SU-DHL-6 (cell line): ENCODE data around the gene SCCPDH.

ENCODE experiments used
- H2AFZ ChIP-seq: fragments of 200-600 bp; sonication (generic); 2 replicates; pipeline ENCODE4 v1.6.1; 2014; ENCODE audit warnings: low read depth, mild to moderate bottlenecking, moderate library complexity, mixed read lengths, antibody characterized with exemption, low read length; ENCODE audit not compliant: severe bottlenecking
- H3F3A ChIP-seq: fragments of 200-600 bp; shearing (Covaris generic); 2 replicates; pipeline ENCODE4 v1.6.0; 2016; ENCODE audit warnings: antibody characterized with exemption, mild to moderate bottlenecking; ENCODE audit not compliant: insufficient read depth
- H3K27ac ChIP-seq: fragments of 200-600 bp; sonication (generic); 2 replicates; pipeline ENCODE4 v1.5.1; 2016; ENCODE audit warnings: low read depth, mild to moderate bottlenecking, low read length, moderate library complexity, mixed read lengths
- H3K27me3 ChIP-seq: fragments of 200-600 bp; sonication (generic), shearing (Covaris generic); 2 replicates; pipeline ENCODE4 v1.6.0; 2014; ENCODE audit warnings: mild to moderate bottlenecking, low read length
- H3K36me3 ChIP-seq: fragments of 200-600 bp; sonication (generic); 2 replicates; pipeline ENCODE4 v1.6.1; 2014; ENCODE audit warnings: mild to moderate bottlenecking, low read length, mixed read lengths
- H3K4me2 ChIP-seq: fragments of 300-600, 200-600 bp; shearing (Covaris generic), sonication (generic); 2 replicates; pipeline ENCODE4 v1.6.0; 2014; ENCODE audit warnings: low read length, low read depth, mild to moderate bottlenecking; ENCODE audit not compliant: poor library complexity, severe bottlenecking
- H3K4me3 ChIP-seq: fragments of 200-600 bp; sonication (generic); 2 replicates; pipeline ENCODE4 v1.5.1; 2014; ENCODE audit warnings: antibody characterized with exemption, low read length, mild to moderate bottlenecking, mixed read lengths; ENCODE audit not compliant: insufficient read depth, poor library complexity, severe bottlenecking
- H3K79me2 ChIP-seq: fragments of 200-600 bp; sonication (generic); 2 replicates; pipeline ENCODE4 v1.6.1; 2014; ENCODE audit warnings: mild to moderate bottlenecking, low read length, moderate library complexity; ENCODE audit not compliant: insufficient read depth
- H3K9ac ChIP-seq: fragments of 200-600 bp; sonication (generic); 2 replicates; pipeline ENCODE4 v1.7.0; 2014; ENCODE audit warnings: mild to moderate bottlenecking, low read length
- H3K9me2 ChIP-seq: fragments of 200-600 bp; sonication (generic); replicated peaks from 2 replicates; pipeline ENCODE4 v1.6.1; 2014; ENCODE audit warnings: low read length; ENCODE audit not compliant: insufficient read depth
- H3K9me3 ChIP-seq: fragments of 200-600 bp; sonication (generic); 2 replicates; pipeline ENCODE4 v1.6.1; 2014; ENCODE audit warnings: low read length, mixed read lengths; ENCODE audit not compliant: insufficient read depth
- H4K20me1 ChIP-seq: fragments of 200-600 bp; sonication (generic); 2 replicates; pipeline ENCODE4 v1.6.1; 2014; ENCODE audit warnings: low read depth, mild to moderate bottlenecking, antibody characterized with exemption, low read length, moderate library complexity, mixed read lengths
- CTCF ChIP-seq: fragments of 200-600 bp; sonication (generic); IDR thresholded peaks from one replicate; pipeline ENCODE4 v1.5.1; 2017; ENCODE audit warnings: antibody characterized with exemption, mild to moderate bottlenecking, low read length, moderate library complexity; ENCODE audit not compliant: insufficient read depth, poor library complexity, severe bottlenecking
- EZH2phosphoT487 ChIP-seq: fragments of 200-600 bp; sonication (generic), shearing (Covaris generic); conservative IDR thresholded peaks from 2 replicates; pipeline ENCODE4 v1.6.1; 2018; ENCODE audit warnings: mild to moderate bottlenecking, antibody characterized with exemption, low read length, moderate library complexity, mixed read lengths

Gene SCCPDH

GRCh38 chr1:246679794-246680177 is 44.4 kb upstream of the SCCPDH start:
- H3K27ac ChIP-seq: no peak overlapping the region
- no peak for TF ChIP-seq CTCF
- no peak for TF ChIP-seq EZH2phosphoT487
- no peaks in the 10 kb centered on the region for H3K9me3 ChIP-seq
- H3K9ac ChIP-seq: no peak overlapping the region
- no peaks in the 10 kb centered on the region for H3F3A ChIP-seq
- H4K20me1 ChIP-seq: no peaks in the 10 kb centered on the region
- H2AFZ ChIP-seq: no peak overlapping the region
- H3K4me2 ChIP-seq: no peak overlapping the region
- H3K79me2 ChIP-seq: no peaks in the 10 kb centered on the region
- no peak overlapping the region for H3K4me3 ChIP-seq
- H3K9me2 ChIP-seq: no peaks in the 10 kb centered on the region
- no peaks in the 10 kb centered on the region for H3K36me3 ChIP-seq
- H3K27me3 ChIP-seq: no peaks in the 10 kb centered on the region

DNA sequence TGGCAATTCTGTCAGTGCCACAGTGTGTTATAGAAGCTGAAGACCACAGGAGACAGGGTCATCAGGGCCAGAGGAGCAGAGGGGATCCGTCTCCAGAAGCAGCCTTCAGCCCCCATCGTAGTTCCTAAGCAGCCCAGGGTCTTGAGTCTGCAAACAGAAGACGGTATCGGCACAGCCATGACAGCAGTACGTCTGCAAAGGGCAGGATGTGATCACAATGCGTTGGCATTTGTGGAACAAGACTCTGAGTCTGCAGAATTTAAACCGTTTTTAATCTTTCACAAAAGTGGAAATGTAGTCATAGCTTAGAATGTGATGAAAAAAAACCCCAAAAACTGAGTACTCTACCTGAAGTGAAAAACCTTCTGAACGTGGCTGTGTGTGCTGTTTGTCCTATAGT is 44.0 kb upstream of the SCCPDH start:
- H3K36me3 ChIP-seq: no peaks in the 10 kb centered on the region
- no peak for TF ChIP-seq EZH2phosphoT487
- TF ChIP-seq CTCF: no peak
- no peak overlapping the region for H3K4me3 ChIP-seq
- no peak overlapping the region for H3K27ac ChIP-seq
- H4K20me1 ChIP-seq: no peaks in the 10 kb centered on the region
- H3K4me2 ChIP-seq: no peak overlapping the region
- no peaks in the 10 kb centered on the region for H3K9me2 ChIP-seq
- no peaks in the 10 kb centered on the region for H3F3A ChIP-seq
- H3K9me3 ChIP-seq: no peaks in the 10 kb centered on the region
- H3K27me3 ChIP-seq: no peaks in the 10 kb centered on the region
- no peaks in the 10 kb centered on the region for H3K79me2 ChIP-seq
- no peak overlapping the region for H2AFZ ChIP-seq
- no peak overlapping the region for H3K9ac ChIP-seq

- Histone ChIP-seq H2AFZ (no peak overlapping the region), H3K9ac (no peak overlapping the region), H3K4me3 (no peak overlapping the region), H3K36me3 (no peaks in the 10 kb centered on the region), H3K4me2 (no peak overlapping the region), H3K9me3 (no peaks in the 10 kb centered on the region), H3K27ac (no peak overlapping the region), H3K79me2 (no peaks in the 10 kb centered on the region), H4K20me1 (no peaks in the 10 kb centered on the region), H3K27me3 (no peaks in the 10 kb centered on the region), H3F3A (no peaks in the 10 kb centered on the region), H3K9me2 (no peaks in the 10 kb centered on the region)
- TF ChIP-seq EZH2phosphoT487: no peak
Observed at GRCh38 chr1:246680696-246681130, 43.5 kb upstream of the SCCPDH start.

- TF ChIP-seq EZH2phosphoT487 (no peak), CTCF (no peak)
- Histone ChIP-seq H4K20me1 (no peaks in the 10 kb centered on the region), H3F3A (no peaks in the 10 kb centered on the region), H3K27me3 (no peaks in the 10 kb centered on the region), H3K79me2 (no peaks in the 10 kb centered on the region), H3K4me3 (no peak overlapping the region), H3K9me3 (no peaks in the 10 kb centered on the region), H3K27ac (no peak overlapping the region), H2AFZ (no peak overlapping the region), H3K9ac (no peak overlapping the region), H3K9me2 (no peaks in the 10 kb centered on the region), H3K36me3 (no peaks in the 10 kb centered on the region), H3K4me2 (no peak overlapping the region)
Observed at GRCh38 chr1:246681900-246682895, 42.0 kb upstream of the SCCPDH start.
